Measurements from ENCODE around the gene SASH1. TPM values are rescaled to one million over a fixed set of nuclear protein-coding genes. Genes with fewer than 3 reads are reported as not detected.
"Not testable (repeated sequence)": the region's sequence is repeated elsewhere in the genome, so short reads cannot be mapped to it uniquely, and the experiment has no call there.

SASH1 gene
- total and polyA plus RNA-seq, 5 donors = 14.1 to 33.2 (median 29.0) TPM

DNA sequence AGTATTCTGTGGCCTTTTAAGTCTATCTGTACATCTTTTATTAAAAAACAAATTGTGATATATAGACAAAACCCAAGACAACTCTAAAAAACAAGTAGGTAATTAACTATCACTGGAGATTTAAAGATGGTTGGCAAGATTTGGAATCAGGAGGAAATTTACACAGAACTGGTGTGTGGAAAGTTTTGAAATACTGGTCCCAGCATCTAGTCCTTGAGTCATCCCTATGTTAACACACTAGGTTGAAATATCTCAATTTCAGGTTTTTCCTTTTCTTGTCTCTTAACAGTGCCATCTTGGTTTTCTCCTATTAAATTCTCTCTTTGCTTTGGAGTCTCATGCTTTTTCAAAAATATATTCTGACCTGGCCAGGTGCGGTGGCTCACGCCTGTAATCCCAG, 27.5 kb downstream of the SASH1 start:
- no peak for DNase-seq
- Histone ChIP-seq H3K27ac (ENCODE audit: low read length) (no peak overlapping the region), H3K4me3 (ENCODE audit: low read length) (no peak overlapping the region), H3K4me1 (ENCODE audit: control insufficient read depth, insufficient read depth, low read length) (peaks cover 13% of the 10 kb centered on the region), H3K9me3 (ENCODE audit: control insufficient read depth, low read length) (no peaks in the 10 kb centered on the region), H3K27me3 (ENCODE audit: control insufficient read depth, insufficient read depth) (no peaks in the 10 kb centered on the region)
- intact Hi-C loops (cut with DNase I) = no loop called here
- 96% methylated on average over 2 of the region's 2 CpGs for WGBS
- ATAC-seq = no peak

DNA sequence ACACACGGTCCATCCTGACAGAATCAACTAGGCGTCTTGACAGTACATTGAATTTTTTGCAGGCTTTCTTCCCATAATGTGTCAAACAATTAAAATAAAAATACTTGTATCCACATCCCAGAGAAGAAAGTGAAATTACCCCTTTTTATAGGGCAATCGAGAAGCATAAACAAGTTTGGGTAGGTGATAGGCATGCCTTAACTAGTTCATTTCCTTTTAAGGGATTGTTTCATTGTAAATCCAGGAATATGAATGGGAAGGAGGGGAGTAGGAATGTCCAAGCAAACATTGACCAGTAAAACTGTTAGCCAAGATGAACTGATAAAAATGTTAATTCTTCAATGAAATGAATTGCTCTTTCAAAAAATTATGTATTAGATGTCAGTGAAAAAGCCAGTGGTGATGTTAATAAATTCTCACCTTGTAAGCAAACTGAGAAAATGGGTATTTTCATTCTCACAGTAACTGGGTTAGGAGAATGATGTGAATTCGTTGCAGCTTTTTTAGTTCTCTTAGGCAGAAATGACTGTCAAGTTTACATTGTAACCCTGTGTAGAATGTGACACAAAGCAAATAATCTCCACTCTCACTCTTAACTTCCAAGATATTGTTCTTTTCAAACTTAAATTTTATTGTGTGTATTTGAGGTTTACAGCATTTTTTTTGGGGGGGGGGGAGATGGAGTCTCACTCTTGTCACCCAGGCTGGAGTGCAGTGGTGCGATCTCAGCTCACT, 31.6 kb downstream of the SASH1 start:
- Histone ChIP-seq H3K9me3 (ENCODE audit: control insufficient read depth, low read length) (no peaks in the 10 kb centered on the region), H3K27ac (ENCODE audit: low read length) (no peak overlapping the region), H3K4me1 (ENCODE audit: control insufficient read depth, insufficient read depth, low read length) (peaks cover 2% of the 10 kb centered on the region), H3K27me3 (ENCODE audit: control insufficient read depth, insufficient read depth) (no peaks in the 10 kb centered on the region), H3K4me3 (ENCODE audit: low read length) (no peak overlapping the region)
- 76% methylated on average over 5 of the region's 5 CpGs for WGBS
- intact Hi-C loops (cut with DNase I) = no loop called here
- no peak for DNase-seq
- ATAC-seq = no peak

DNA sequence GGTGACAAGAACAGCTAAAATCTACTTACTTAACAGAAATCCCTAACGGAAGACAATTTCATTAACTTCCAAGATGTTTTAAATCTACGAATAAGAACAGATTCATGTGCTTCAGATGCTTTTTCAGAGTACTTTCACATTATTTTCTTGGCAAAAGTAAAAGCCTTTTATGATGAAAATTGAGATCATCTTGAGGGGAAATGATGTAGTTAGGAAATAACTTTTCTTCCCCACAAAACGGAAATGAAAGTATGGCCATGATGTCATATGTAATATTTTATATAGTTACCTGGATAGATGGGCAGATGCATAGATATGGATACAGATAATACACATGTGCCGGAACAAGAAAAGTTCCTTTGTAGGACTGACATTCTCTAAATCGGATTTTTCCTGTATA, 32.8 kb downstream of the SASH1 start:
- WGBS = 83% methylated on average over 5 of the region's 5 CpGs

DNA sequence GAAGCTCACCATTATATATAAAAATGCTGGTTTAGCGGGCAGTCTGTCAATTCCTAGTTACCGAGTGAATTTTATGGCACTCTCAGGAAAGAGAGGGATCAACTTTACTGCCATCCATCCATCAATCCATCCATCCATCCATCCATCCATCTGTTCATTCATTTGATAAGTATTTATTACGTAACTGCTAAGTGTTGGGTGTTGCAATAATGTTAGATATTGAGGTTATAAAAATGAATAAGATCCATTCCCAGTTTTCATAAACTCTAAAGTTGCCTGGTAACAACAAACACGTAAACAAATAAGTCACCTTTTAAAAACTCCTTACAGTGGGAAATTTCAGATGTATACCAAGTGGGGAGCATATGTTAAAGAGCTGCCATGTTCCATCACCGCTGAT, 36.8 kb downstream of the SASH1 start:
- WGBS = 88% methylated on average over 5 of the region's 5 CpGs
- ATAC-seq = no peak
- DNase-seq = no peak
- H3K27me3 ChIP-seq (ENCODE audit: control insufficient read depth, insufficient read depth) = no peaks in the 10 kb centered on the region
- no peak overlapping the region for H3K27ac ChIP-seq (ENCODE audit: low read length)
- H3K9me3 ChIP-seq (ENCODE audit: control insufficient read depth, low read length) = no peaks in the 10 kb centered on the region
- no peak overlapping the region for H3K4me3 ChIP-seq (ENCODE audit: low read length)
- H3K4me1 ChIP-seq (ENCODE audit: control insufficient read depth, insufficient read depth, low read length) = peaks cover 4% of the 10 kb centered on the region
- intact Hi-C loops (cut with DNase I) = no loop called here

More for the DNA sequence above, 32.8 kb downstream of the SASH1 start:
- H3K4me3 ChIP-seq (ENCODE audit: low read length) = no peak overlapping the region
- no peak for DNase-seq
- H3K27ac ChIP-seq (ENCODE audit: low read length) = no peak overlapping the region
- no peaks in the 10 kb centered on the region for H3K27me3 ChIP-seq (ENCODE audit: control insufficient read depth, insufficient read depth)
- peaks cover 2% of the 10 kb centered on the region for H3K4me1 ChIP-seq (ENCODE audit: control insufficient read depth, insufficient read depth, low read length)
- intact Hi-C loops (cut with DNase I) = no loop called here
- no peaks in the 10 kb centered on the region for H3K9me3 ChIP-seq (ENCODE audit: control insufficient read depth, low read length)
- ATAC-seq = no peak

DNA sequence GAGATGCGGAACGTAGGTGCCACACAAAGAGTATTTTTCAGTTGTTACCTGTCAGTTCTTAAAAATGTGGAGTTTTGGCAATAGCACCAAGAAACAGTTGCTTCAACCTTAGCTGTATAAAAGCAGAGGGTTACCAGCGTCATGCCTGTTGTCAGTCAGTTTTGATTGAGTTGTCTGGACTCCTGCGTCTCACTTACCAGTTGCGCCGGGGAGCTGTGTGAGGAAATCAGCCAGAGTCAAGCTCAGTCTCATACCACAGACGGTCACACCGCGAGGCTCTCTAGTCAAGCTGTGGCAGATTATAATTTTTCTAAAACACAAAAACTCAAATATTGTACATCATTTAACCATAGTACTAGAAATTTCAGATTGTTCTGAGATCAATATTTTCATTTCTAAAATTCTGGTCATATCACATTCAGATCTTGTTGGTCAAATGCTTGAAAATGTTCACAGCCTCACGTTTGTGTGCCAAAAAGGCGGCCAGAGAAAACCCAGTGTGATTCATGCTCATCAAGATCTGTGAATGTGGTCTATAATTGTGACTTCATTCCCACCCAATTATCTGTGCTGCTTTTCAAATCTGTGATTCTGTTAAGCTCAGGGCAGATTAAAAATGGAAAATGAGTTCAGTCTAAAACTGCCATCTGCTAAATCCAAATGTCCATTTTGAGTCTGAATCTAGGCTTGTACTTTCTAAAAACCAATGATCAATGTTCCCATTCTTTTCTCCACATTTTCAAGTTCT, 37.5 kb downstream of the SASH1 start:
- no peaks in the 10 kb centered on the region for H3K9me3 ChIP-seq (ENCODE audit: control insufficient read depth, low read length)
- H3K27ac ChIP-seq (ENCODE audit: low read length) = no peak overlapping the region
- ATAC-seq (no peak), DNase-seq (no peak)
- H3K27me3 ChIP-seq (ENCODE audit: control insufficient read depth, insufficient read depth) = no peaks in the 10 kb centered on the region
- WGBS = 67% methylated on average over 11 of the region's 11 CpGs
- no peak overlapping the region for H3K4me3 ChIP-seq (ENCODE audit: low read length)
- peaks cover 4% of the 10 kb centered on the region for H3K4me1 ChIP-seq (ENCODE audit: control insufficient read depth, insufficient read depth, low read length)
- intact Hi-C loops (cut with DNase I) = no loop called here

DNA sequence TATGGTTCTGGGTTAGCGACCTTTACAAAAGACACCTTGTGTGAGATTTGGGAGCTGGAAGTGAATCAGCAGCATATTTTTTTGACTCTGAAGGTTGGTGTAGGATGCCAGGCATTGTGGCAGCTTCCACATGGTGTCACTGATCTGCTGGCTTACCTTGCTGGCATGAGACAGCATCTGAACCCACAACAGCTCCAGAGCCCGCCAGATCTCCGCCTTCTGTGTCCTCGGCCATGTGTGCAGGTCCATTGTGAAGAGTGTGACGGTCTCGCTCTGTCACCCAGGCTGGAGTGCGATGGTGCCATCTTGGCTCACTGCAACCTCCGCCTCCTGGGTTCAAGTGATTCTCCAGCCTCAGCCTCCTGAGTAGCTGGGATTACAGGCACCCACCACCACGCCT, 39.4 kb downstream of the SASH1 start:
- DNase-seq; H3K4me3 ChIP-seq (ENCODE audit: low read length); H3K4me1 ChIP-seq (ENCODE audit: control insufficient read depth, insufficient read depth, low read length); H3K9me3 ChIP-seq (ENCODE audit: control insufficient read depth, low read length); intact Hi-C loops (cut with DNase I); H3K27me3 ChIP-seq (ENCODE audit: control insufficient read depth, insufficient read depth); H3K27ac ChIP-seq (ENCODE audit: low read length): not testable (repeated sequence)
- ATAC-seq = peak in 1 of 2 donors; percentile 10
- 96% methylated on average over 9 of the region's 9 CpGs for WGBS

DNA sequence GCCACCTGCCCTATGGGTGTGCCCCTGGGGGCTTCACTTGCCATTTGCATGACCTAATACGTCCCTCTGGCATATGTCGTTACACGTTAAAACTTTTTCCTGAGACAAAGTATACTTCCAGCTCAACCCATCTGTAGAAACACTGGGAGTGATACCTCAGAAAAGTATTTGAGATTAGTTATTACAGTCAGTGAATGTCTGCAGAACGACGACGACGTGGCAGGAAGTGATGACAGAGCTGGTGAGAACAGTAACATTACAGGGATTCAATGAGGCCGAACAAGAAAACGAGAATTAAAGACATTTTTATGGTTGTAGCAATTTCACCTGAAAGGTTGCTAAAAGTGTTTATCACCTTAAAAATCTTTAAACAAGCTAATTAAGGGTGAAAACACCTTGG, 40.2 kb downstream of the SASH1 start:
- H3K27ac ChIP-seq (ENCODE audit: low read length) = no peak overlapping the region
- peaks cover 8% of the 10 kb centered on the region for H3K4me1 ChIP-seq (ENCODE audit: control insufficient read depth, insufficient read depth, low read length)
- no peaks in the 10 kb centered on the region for H3K27me3 ChIP-seq (ENCODE audit: control insufficient read depth, insufficient read depth)
- ATAC-seq (no peak), DNase-seq (no peak)
- WGBS = 69% methylated on average over 9 of the region's 9 CpGs
- intact Hi-C loops (cut with DNase I) = no loop called here
- no peak overlapping the region for H3K4me3 ChIP-seq (ENCODE audit: low read length)
- H3K9me3 ChIP-seq (ENCODE audit: control insufficient read depth, low read length) = no peaks in the 10 kb centered on the region

DNA sequence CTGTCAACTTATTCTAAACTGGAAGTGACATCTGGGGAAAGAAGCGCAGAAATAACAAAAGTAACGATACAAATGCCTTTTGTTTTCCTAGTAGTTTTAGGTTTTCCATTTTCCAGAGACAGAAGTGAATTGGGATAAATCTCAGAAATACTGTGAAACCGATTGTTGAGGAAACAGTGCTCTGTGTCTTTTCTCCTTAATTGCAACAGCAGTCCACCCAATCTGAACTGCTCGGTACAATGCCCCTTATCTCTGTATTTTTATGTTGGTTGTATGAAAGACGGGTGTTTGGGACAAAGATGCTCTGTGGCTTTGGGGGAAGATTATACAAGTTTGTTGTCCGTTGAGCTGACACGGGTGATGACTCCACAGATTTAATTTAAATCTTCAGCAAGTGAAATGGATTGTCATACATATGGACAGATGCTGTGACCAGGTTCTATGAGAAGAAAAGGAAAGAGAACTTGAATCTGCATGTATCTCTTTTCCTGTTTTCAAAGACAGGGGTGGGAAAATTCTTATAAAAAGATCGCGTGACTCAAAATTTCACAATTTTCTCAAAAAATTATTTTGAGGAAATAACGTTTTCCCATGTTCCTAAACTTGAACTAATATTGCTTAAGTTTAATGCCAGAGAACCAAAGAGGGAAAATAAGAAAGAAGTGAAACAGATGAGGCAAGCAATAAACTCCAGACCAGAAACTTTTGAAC, 41.2 kb downstream of the SASH1 start:
- H3K4me3 ChIP-seq (ENCODE audit: low read length) = no peak overlapping the region
- no peaks in the 10 kb centered on the region for H3K27me3 ChIP-seq (ENCODE audit: control insufficient read depth, insufficient read depth)
- ATAC-seq (no peak), DNase-seq (no peak)
- intact Hi-C loops (cut with DNase I) = no loop called here
- 53% methylated on average over 10 of the region's 10 CpGs for WGBS
- H3K9me3 ChIP-seq (ENCODE audit: control insufficient read depth, low read length) = no peaks in the 10 kb centered on the region
- peaks cover 12% of the 10 kb centered on the region for H3K4me1 ChIP-seq (ENCODE audit: control insufficient read depth, insufficient read depth, low read length)
- no peak overlapping the region for H3K27ac ChIP-seq (ENCODE audit: low read length)

DNA sequence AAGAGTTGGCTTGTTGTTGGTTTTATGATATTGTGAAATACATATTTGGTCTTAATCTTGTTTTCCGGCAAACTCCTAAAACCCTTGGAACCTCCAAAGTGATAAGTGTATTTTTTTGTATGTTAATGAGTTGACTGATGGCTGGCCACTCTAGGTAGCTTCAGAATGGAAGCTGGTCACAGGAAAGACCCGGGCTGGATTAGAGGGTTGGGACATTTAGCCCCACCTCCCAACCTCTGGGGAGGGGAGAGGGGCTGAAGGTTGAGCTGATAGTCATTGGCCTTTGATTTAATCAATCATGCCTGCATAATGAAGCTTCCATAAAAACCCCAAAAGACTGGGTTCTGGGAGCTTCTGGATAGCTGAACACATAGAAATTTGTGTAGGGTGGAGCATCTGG, 42.7 kb downstream of the SASH1 start:
- DNase-seq = no peak

DNA sequence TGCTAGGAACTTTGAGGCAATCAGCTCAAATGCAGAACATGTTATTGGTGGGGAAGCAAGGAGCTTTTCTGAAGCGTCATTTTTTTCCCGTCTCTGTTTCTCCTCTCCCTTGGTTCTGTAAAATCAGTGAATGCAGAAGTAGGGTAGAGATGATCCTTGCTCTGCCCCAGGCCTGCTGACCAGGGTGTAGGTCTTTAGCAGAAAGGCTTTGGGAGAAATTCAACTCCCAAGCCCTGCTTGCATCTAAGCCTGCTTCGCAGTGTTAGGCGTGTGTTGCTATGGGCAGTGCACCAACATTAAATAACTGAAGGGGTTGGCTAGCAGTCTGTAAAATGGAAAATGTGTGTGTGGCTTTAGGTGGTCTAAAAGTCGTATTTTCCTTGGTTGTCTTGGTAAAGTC, 45.9 kb downstream of the SASH1 start:
- H3K27ac ChIP-seq (ENCODE audit: low read length) = no peak overlapping the region
- H3K4me3 ChIP-seq (ENCODE audit: low read length) = no peak overlapping the region
- DNase-seq (no peak), ATAC-seq (peak; percentile 18 to 35)
- intact Hi-C loops (cut with DNase I) = no loop called here
- H3K9me3 ChIP-seq (ENCODE audit: control insufficient read depth, low read length) = no peaks in the 10 kb centered on the region
- peaks cover 10% of the 10 kb centered on the region for H3K4me1 ChIP-seq (ENCODE audit: control insufficient read depth, insufficient read depth, low read length)
- H3K27me3 ChIP-seq (ENCODE audit: control insufficient read depth, insufficient read depth) = no peaks in the 10 kb centered on the region
- 78% methylated on average over 5 of the region's 5 CpGs for WGBS

More for the DNA sequence above, 42.7 kb downstream of the SASH1 start:
- intact Hi-C loops (cut with DNase I) = no loop called here
- no peaks in the 10 kb centered on the region for H3K27me3 ChIP-seq (ENCODE audit: control insufficient read depth, insufficient read depth)
- 54% methylated on average over 2 of the region's 2 CpGs for WGBS
- H3K4me1 ChIP-seq (ENCODE audit: control insufficient read depth, insufficient read depth, low read length) = peaks cover 12% of the 10 kb centered on the region
- no peaks in the 10 kb centered on the region for H3K9me3 ChIP-seq (ENCODE audit: control insufficient read depth, low read length)
- no peak overlapping the region for H3K27ac ChIP-seq (ENCODE audit: low read length)
- no peak for ATAC-seq
- H3K4me3 ChIP-seq (ENCODE audit: low read length) = no peak overlapping the region

DNA sequence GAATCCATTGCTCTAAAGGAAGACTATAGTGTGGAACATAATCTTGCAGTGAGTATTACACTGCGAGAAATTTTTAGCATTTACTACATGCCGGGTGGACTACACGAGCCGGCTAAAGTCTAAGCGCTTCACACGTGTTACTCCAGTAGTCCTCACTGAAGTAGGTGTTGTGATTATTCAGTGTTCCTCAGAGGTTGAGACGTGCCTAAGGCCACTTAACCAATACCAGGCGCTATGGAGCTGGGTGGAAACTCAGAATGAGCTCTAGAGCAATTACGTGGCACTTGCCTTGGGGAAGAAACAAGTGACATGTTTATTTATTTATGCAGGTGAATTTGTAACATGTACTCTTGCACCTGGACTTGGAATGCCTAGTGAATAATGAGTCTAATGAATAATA, 46.4 kb downstream of the SASH1 start:
- Histone ChIP-seq H3K9me3 (ENCODE audit: control insufficient read depth, low read length) (no peaks in the 10 kb centered on the region), H3K27ac (ENCODE audit: low read length) (no peak overlapping the region), H3K27me3 (ENCODE audit: control insufficient read depth, insufficient read depth) (no peaks in the 10 kb centered on the region), H3K4me3 (ENCODE audit: low read length) (no peak overlapping the region), H3K4me1 (ENCODE audit: control insufficient read depth, insufficient read depth, low read length) (peaks cover 12% of the 10 kb centered on the region)
- DNase-seq = no peak
- ATAC-seq = no peak
- intact Hi-C loops (cut with DNase I) = no loop called here
- WGBS = 80% methylated on average over 9 of the region's 9 CpGs
